K562 (cell line): ENCODE results near the gene RNU2-63P. TPM values are rescaled to one million over a fixed set of nuclear protein-coding genes. Genes with fewer than 3 reads are reported as not detected.
"Not testable (repeated sequence)": the region's sequence is repeated elsewhere in the genome, so short reads cannot be mapped to it uniquely, and the experiment has no call there.

Experiments
- ATAC-seq: fragments of 200-7000 bp; cut with Tn5 transposase; 3 replicates; pipeline ENCODE4 v1.9.1; 2020; ENCODE audit warnings: moderate library complexity
- BruUV-seq: library from RNA; stranded (reverse); fragments of 400-500 nt; replicated peaks from 2 replicates; lab custom pipeline; 2021; lab: Mats Ljungman, UMichigan
- CTCF ChIA-PET: fragments of 300-600 bp; formaldehyde crosslinking; extraction: SDS; loops from one replicate; lab custom pipeline; 2021; ENCODE audit warnings: low intra/inter-chr PET ratio; lab: Yijun Ruan, JAX
- POLR2A ChIA-PET: fragments of 300-600, 350-650 bp; sonication (Branson Sonifier 250); formaldehyde crosslinking; extraction: SDS; loops from one replicate; lab custom pipeline; 2021; ENCODE audit warnings: antibody characterized with exemption, inconsistent platforms; lab: Yijun Ruan, JAX
- DNase-seq, 4 experiments: peaks; one replicate each; pipeline versions ENCODE4 v3.0.0 to v3.0.0-alpha.2; 2011 to 2018; ENCODE audit warnings: low spot score in 3 of 4, mixed read lengths in 3 of 4; ENCODE audit errors: extremely low read depth in 1 of 4
- FAIRE-seq: peaks from 2 replicates; lab custom pipeline; 2011; peaks lifted over from hg19 to GRCh38; lab: Jason Lieb, UNC
- H2AFZ ChIP-seq: 2 replicates; pipeline ENCODE4 v1.6.0; 2011; ENCODE audit warnings: low read depth, low read length, control low read depth, inconsistent platforms
- H3K27ac ChIP-seq: fragments of 200-600 bp; 3 replicates; pipeline ENCODE4 v1.8.0; 2011; ENCODE audit warnings: low read depth, mild to moderate bottlenecking, control low read depth, inconsistent platforms, low read length, moderate library complexity, mixed read lengths; ENCODE audit errors: extremely low read depth
- H3K27me3 ChIP-seq, 2 experiments: fragments of 300-600 bp in 1 of 2; 2 replicates in 1 of 2; 3 replicates in 1 of 2; pipeline versions ENCODE4 v1.6.0 to v1.8.0; 2011; ENCODE audit warnings: inconsistent platforms in 2 of 2, low read length in 2 of 2, mild to moderate bottlenecking in 1 of 2, mixed read lengths in 1 of 2, moderate library complexity in 1 of 2; ENCODE audit not compliant: control insufficient read depth in 2 of 2, insufficient read depth in 2 of 2
- H3K36me3 ChIP-seq: fragments of 300-600 bp; 3 replicates; pipeline ENCODE4 v1.8.0; 2011; ENCODE audit warnings: mild to moderate bottlenecking, low read length, inconsistent platforms; ENCODE audit not compliant: control insufficient read depth, insufficient read depth
- H3K4me1 ChIP-seq, 2 experiments: fragments of 200-600 bp in 1 of 2; replicated peaks in 1 of 2; 2 replicates in 1 of 2; 3 replicates in 1 of 2; pipeline versions ENCODE4 v1.5.1 to v1.8.0; 2011; ENCODE audit warnings: inconsistent platforms in 2 of 2, low read length in 2 of 2, mild to moderate bottlenecking in 1 of 2, mixed read lengths in 1 of 2, moderate library complexity in 1 of 2; ENCODE audit not compliant: control insufficient read depth in 2 of 2, insufficient read depth in 2 of 2
- H3K4me2 ChIP-seq: 2 replicates; pipeline ENCODE4 v1.6.1; 2011; ENCODE audit warnings: low read length, control low read depth, inconsistent platforms, mixed read lengths; ENCODE audit not compliant: insufficient read depth
- H3K4me3 ChIP-seq: fragments of 200-600 bp; sonication (generic), shearing (Covaris generic); 2 replicates; pipeline ENCODE4 v1.5.1; 2016; ENCODE audit warnings: control low read depth, inconsistent platforms
- H3K79me2 ChIP-seq: fragments of 200-600 bp; 3 replicates; pipeline ENCODE4 v1.8.0; 2011; ENCODE audit warnings: low read length, inconsistent platforms; ENCODE audit not compliant: control insufficient read depth, insufficient read depth
- H3K9ac ChIP-seq, 2 experiments: 2 replicates each; pipeline versions ENCODE4 v1.6.0 to v1.6.1; 2011; ENCODE audit warnings: low read depth in 2 of 2, low read length in 2 of 2, control low read depth in 1 of 2, inconsistent platforms in 1 of 2, mild to moderate bottlenecking in 1 of 2, mixed read lengths in 1 of 2; ENCODE audit not compliant: insufficient read depth in 1 of 2
- H3K9me1 ChIP-seq: one replicate; pipeline ENCODE4 v1.6.0; 2011; ENCODE audit warnings: inconsistent platforms, mild to moderate bottlenecking, low read length, moderate library complexity; ENCODE audit not compliant: control insufficient read depth, insufficient read depth
- H3K9me3 ChIP-seq: replicated peaks from 2 replicates; pipeline ENCODE4 v1.5.1; 2011; ENCODE audit warnings: low read depth, low read length, inconsistent platforms; ENCODE audit not compliant: control insufficient read depth, insufficient read depth
- H4K20me1 ChIP-seq: replicated peaks from 2 replicates; pipeline ENCODE4 v1.6.1; 2011; ENCODE audit warnings: low read length, inconsistent platforms, mixed read lengths; ENCODE audit not compliant: control insufficient read depth, insufficient read depth
- POLR2A ChIP-seq: fragments of 450-650 bp; conservative IDR thresholded peaks from 2 replicates; pipeline ENCODE4 v1.6.1; 2016
- RFX1 ChIP-seq: fragments of 450-650 bp; IDR thresholded peaks from 2 replicates; pipeline ENCODE4 v1.6.1; 2016; ENCODE audit warnings: mild to moderate bottlenecking, moderate library complexity
- SOX6 ChIP-seq: fragments of 450-650 bp; IDR thresholded peaks from 2 replicates; pipeline ENCODE4 v1.6.1; 2014; ENCODE audit warnings: mild to moderate bottlenecking
- WGBS: fragments of 100-300 bp; shearing (Covaris generic); methylation state at CpG from one replicate; pipeline ENCODE4 v1.1.6; 2016; ENCODE audit warnings: low coverage, mixed read lengths; ENCODE audit not compliant: insufficient coverage; ENCODE audit errors: missing lambda C conversion rate; 5-methylcytosine and 5-hydroxymethylcytosine counted together
- in situ Hi-C: fragments of 300-500 bp; cut with MboI; formaldehyde crosslinking; loops from 4 replicates; pipeline ENCODE4 v1.15.0; 2018; ENCODE audit warnings: inconsistent platforms, mixed read lengths
- intact Hi-C: fragments of 100-400 bp; cut with micrococcal nuclease; formaldehyde crosslinking; loops from 2 replicates; pipeline ENCODE4 v1.14.2; 2022
- polyA plus RNA-seq, 8 experiments: library from polyadenylated mRNA; depleted of rRNA in 4 of 8; stranded (reverse) in 5 of 8; unstranded in 3 of 8; fragments of >200 nt; fragmentation: Nextera tagmentation in 2 of 8; fragmentation: Illumina TruSeq in 1 of 8; extraction: Ambion mirVana in 2 of 8; extraction: Trizol in 1 of 8; gene quantifications; 2 replicates each; pipeline versions ENCODE4 v1.2.1 to v1.2.3, GENCODE V29; 2011 to 2014; ENCODE audit warnings: inconsistent platforms in 1 of 8, missing spikeins in 1 of 8
- total RNA-seq, 7 experiments: library from RNA; depleted of rRNA in 6 of 7; stranded (reverse); fragments of >200 nt in 6 of 7; fragmentation: Illumina TruSeq in 2 of 7; extraction: Trizol in 2 of 7; gene quantifications; 2 replicates each; pipeline versions ENCODE4 v1.2.1 to v1.2.3, GENCODE V29; 2011 to 2021; ENCODE audit warnings: low replicate concordance in 1 of 7
- TF ChIP-seq, protein P1 (sequence below): fragments of 450-650 bp; IDR thresholded peaks from 2 replicates; pipeline ENCODE4 v1.6.1; 2016

Gene RNU2-63P
- total and polyA plus RNA-seq, 9 of the 15 experiments (the other 6 are each of a cell fraction or from before 2014, with no cell fraction given) = 5.8 to 253 (median 169) TPM; not detected in 4

DNA sequence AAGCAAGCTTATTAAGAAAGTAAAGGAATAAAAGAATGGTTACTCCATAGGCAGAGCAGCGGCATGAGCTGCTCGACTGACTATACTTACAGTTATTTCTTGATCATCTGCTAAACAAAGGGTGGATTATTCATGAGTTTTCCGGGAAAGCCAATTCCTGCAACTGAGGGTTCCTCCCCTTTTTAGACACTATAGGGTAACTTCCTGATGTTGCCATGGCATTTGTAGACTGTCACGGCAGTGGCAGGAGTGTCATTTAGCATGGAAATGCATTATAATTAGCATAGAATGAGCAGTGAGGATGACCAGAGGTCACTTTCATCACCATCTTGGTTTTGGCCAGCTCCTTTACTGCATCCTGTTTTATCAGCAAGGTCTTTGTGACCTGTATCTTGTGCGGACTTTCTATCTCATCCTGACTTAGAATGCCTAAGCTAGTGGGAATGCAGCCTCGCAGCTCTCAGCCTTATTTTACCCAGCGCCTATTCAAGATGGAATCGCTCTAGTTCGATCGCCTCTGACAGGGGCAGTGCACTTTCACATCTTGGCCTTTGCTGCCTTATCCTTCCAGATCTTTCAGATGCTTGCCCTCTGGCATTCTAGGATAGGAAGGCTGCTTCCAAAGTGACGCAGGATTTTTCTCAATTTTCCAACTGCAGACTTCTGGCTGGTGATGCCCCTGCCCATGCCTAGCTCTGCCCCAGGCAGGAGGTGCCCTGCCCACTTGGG is 1.9 kb upstream of the RNU2-63P start:
- FAIRE-seq, H3K27me3 ChIP-seq, H2AFZ ChIP-seq, CTCF ChIA-PET, BruUV-seq, H3K4me3 ChIP-seq, ATAC-seq, H3K9me3 ChIP-seq, H3K9me1 ChIP-seq, H3K36me3 ChIP-seq, H3K27ac ChIP-seq, H4K20me1 ChIP-seq, H3K79me2 ChIP-seq: not testable (repeated sequence)
- DNase-seq = peak in 1 of 4 experiments; percentile 47
- in situ Hi-C loops (loop anchor here (10.0 to 25.0 kb wide), 3 partner anchors 137 to 781 kb away; no protein-coding TSS in a partner anchor), intact Hi-C loops (loop anchor here (5.0 kb wide), 1 partner anchor 144 kb away; no protein-coding TSS in a partner anchor)
- peak overlapping the region; percentile 84; the same call in 1 of the 2 replicates for H3K4me2 ChIP-seq
- peak; percentile 26; the same call in 1 of the 2 replicates for TF ChIP-seq SOX6
- 0 out of 2 replicates have a peak, but pooled peaks have one; percentile 4 for TF ChIP-seq POLR2A
- TF ChIP-seq, protein P1, sequence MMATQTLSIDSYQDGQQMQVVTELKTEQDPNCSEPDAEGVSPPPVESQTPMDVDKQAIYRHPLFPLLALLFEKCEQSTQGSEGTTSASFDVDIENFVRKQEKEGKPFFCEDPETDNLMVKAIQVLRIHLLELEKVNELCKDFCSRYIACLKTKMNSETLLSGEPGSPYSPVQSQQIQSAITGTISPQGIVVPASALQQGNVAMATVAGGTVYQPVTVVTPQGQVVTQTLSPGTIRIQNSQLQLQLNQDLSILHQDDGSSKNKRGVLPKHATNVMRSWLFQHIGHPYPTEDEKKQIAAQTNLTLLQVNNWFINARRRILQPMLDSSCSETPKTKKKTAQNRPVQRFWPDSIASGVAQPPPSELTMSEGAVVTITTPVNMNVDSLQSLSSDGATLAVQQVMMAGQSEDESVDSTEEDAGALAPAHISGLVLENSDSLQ = peak; percentile 33; the same call in 1 of the 2 replicates
- peak; percentile 75 for TF ChIP-seq RFX1
- peak overlapping the region in 1 of 2 experiments; percentile 98; a peak in 2 of 4 replicates for H3K9ac ChIP-seq
- POLR2A ChIA-PET = interaction anchor here (2.8 kb wide), 1 partner anchor 13 kb away, joined by 24 read pairs; no protein-coding TSS in a partner anchor
- H3K4me1 ChIP-seq = peaks cover 17% of the 10 kb centered on the region in 2 experiments; a peak in 4 of 5 replicates
- 39% methylated on average over 11 of the region's 11 CpGs for WGBS
